NCI-H524 (cell line): ENCODE results near the gene NR5A2.

ENCODE experiments used
- DNase-seq, 2 experiments: peaks; one replicate each; lab custom pipeline; 2025; lab: John Stamatoyannopoulos, UW

NR5A2 gene

GRCh38 chr1:200128944-200129879, 101.7 kb downstream of the NR5A2 start:
- DNase-seq, result no peak

- DNase-seq, result no peak
Observed at GRCh38 chr1:200130552-200130951, 103.0 kb downstream of the NR5A2 start.

- no peak for DNase-seq
Observed at GRCh38 chr1:200131551-200132125, 104.1 kb downstream of the NR5A2 start.

GRCh38 chr1:200133123-200133522, 105.6 kb downstream of the NR5A2 start:
- no peak for DNase-seq

GRCh38 chr1:200134116-200134515, 106.6 kb downstream of the NR5A2 start:
- DNase-seq, result no peak

- DNase-seq, result no peak
Observed at GRCh38 chr1:200136384-200136783, 108.9 kb downstream of the NR5A2 start.

- DNase-seq, result peak in 1 of 2 experiments; percentile 59
Observed at GRCh38 chr1:200139661-200140250, 112.2 kb downstream of the NR5A2 start.

GRCh38 chr1:200143347-200143746, 115.8 kb downstream of the NR5A2 start:
- DNase-seq, result no peak

- no peak for DNase-seq
Observed at GRCh38 chr1:200146100-200146499, 118.6 kb downstream of the NR5A2 start.

GRCh38 chr1:200147094-200147493, 119.6 kb downstream of the NR5A2 start:
- DNase-seq, result no peak

- DNase-seq, result no peak
Observed at GRCh38 chr1:200147742-200148141, 120.2 kb downstream of the NR5A2 start.

- DNase-seq, result no peak
Observed at GRCh38 chr1:200150006-200150405, 122.5 kb downstream of the NR5A2 start.

GRCh38 chr1:200150721-200151120, 123.2 kb downstream of the NR5A2 start:
- no peak for DNase-seq

- DNase-seq, result no peak
Observed at GRCh38 chr1:200152336-200152735, 124.8 kb downstream of the NR5A2 start.

- no peak for DNase-seq
Observed at GRCh38 chr1:200153277-200154055, 126.0 kb downstream of the NR5A2 start.

GRCh38 chr1:200154069-200154767, 126.7 kb downstream of the NR5A2 start:
- DNase-seq, result no peak

GRCh38 chr1:200157715-200158114, 130.2 kb downstream of the NR5A2 start:
- DNase-seq, result no peak

- DNase-seq, result no peak
Observed at GRCh38 chr1:200161801-200162200, 134.3 kb downstream of the NR5A2 start.

- DNase-seq, result no peak
Observed at GRCh38 chr1:200162258-200162657, 134.7 kb downstream of the NR5A2 start.

GRCh38 chr1:200162877-200163276, 135.4 kb downstream of the NR5A2 start:
- no peak for DNase-seq

- no peak for DNase-seq
Observed at GRCh38 chr1:200163911-200164310, 136.4 kb downstream of the NR5A2 start.
